ENCODE results near the gene PLEKHA7. TPM values are rescaled to one million over a fixed set of nuclear protein-coding genes. Genes with fewer than 3 reads are reported as not detected.

The PLEKHA7 gene
- total RNA-seq, 1 experiment from 2014 or later: 7.2 TPM

DNA sequence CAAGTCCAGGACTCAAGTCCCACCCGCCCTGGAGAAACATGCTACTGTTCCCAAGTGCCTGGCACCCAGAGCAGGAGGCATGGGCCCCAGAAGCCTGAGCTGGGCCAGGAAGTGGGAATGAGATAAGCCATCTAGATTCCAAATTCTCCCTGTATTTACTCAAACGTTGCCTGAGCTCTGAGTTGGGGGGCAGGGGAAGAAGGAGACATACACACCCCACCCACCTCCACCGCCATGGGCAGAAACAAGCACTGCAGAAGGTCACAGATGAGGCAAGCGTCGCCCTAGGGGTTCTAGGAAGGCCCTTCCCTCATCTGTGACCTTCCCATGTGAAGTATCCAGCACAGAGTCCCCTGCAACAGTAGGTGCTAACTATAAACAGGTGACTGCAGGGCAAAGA is 54.0 kb downstream of the PLEKHA7 start:
- Histone ChIP-seq H3K9me2 (ENCODE audit: insufficient read depth) (no peaks in the 10 kb centered on the region), H3K4me1 (ENCODE audit: control insufficient read depth in 1 of 2, insufficient read depth in 2 of 2, low read length in 2 of 2) (peaks cover 15 to 16% of the 10 kb centered on the region in 2 experiments), H3K27ac (ENCODE audit: low read depth, low read length) (no peak overlapping the region), H4K20me1 (ENCODE audit: insufficient read depth) (no peaks in the 10 kb centered on the region), H3K9ac (ENCODE audit: low read length) (no peak overlapping the region), H3K27me3 (ENCODE audit: insufficient read depth, low read length) (no peaks in the 10 kb centered on the region), H2AFZ (ENCODE audit: low read depth, low read length, poor library complexity, severe bottlenecking) (no peak overlapping the region), H3K4me3 (replicated peaks in 1 of 2; ENCODE audit: low read depth in 1 of 2, low read length in 2 of 2) (no peak overlapping the region), H3K9me3 (ENCODE audit: control insufficient read depth in 1 of 2, insufficient read depth in 1 of 2, low read depth in 1 of 2, low read length in 2 of 2) (no peaks in the 10 kb centered on the region), H3K79me2 (ENCODE audit: insufficient read depth, low read length) (no peaks in the 10 kb centered on the region), H3K36me3 (ENCODE audit: control insufficient read depth in 1 of 2, insufficient read depth in 2 of 2, low read length in 2 of 2) (no peaks in the 10 kb centered on the region), H3K4me2 (ENCODE audit: low read length) (no peak overlapping the region)
- ChIA-PET RAD21 (ENCODE audit: low non-redundant PET in 1 of 2, low total read pairs in 2 of 2, uncharacterized antibody in 2 of 2, unreplicated experiment in 2 of 2) (no interaction called here), CTCF (interaction anchor here (0.6 kb wide), 1 partner anchor 50 kb away, joined by 3 read pairs; no protein-coding TSS in a partner anchor), POLR2A (no interaction called here)
- no peak for DNase-seq (ENCODE audit: low read depth, low spot score)
- TF ChIP-seq ZFX (IDR thresholded peaks at IDR 0.05): no peak
- TF ChIP-seq EGR1 (IDR thresholded peaks at IDR 0.05; ENCODE audit: low read depth): no peak
- no peak for TF ChIP-seq EZH2 (IDR thresholded peaks at IDR 0.05)
- TF ChIP-seq, protein P1, sequence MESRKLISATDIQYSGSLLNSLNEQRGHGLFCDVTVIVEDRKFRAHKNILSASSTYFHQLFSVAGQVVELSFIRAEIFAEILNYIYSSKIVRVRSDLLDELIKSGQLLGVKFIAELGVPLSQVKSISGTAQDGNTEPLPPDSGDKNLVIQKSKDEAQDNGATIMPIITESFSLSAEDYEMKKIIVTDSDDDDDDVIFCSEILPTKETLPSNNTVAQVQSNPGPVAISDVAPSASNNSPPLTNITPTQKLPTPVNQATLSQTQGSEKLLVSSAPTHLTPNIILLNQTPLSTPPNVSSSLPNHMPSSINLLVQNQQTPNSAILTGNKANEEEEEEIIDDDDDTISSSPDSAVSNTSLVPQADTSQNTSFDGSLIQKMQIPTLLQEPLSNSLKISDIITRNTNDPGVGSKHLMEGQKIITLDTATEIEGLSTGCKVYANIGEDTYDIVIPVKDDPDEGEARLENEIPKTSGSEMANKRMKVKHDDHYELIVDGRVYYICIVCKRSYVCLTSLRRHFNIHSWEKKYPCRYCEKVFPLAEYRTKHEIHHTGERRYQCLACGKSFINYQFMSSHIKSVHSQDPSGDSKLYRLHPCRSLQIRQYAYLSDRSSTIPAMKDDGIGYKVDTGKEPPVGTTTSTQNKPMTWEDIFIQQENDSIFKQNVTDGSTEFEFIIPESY (IDR thresholded peaks at IDR 0.05; ENCODE audit: extremely low read depth, insufficient replicate concordance, low read length): no peak
- no peak for TF ChIP-seq RAD21 (IDR thresholded peaks at IDR 0.05; ENCODE audit: low read depth)
- TF ChIP-seq ZNF274 (IDR thresholded peaks at IDR 0.05; ENCODE audit: low read depth, low read length): no peak
- ATAC-seq: no peak
- intact Hi-C loops (cut with micrococcal nuclease): no loop called here
- BruUV-seq (replicated peaks): no TSS peak

DNA sequence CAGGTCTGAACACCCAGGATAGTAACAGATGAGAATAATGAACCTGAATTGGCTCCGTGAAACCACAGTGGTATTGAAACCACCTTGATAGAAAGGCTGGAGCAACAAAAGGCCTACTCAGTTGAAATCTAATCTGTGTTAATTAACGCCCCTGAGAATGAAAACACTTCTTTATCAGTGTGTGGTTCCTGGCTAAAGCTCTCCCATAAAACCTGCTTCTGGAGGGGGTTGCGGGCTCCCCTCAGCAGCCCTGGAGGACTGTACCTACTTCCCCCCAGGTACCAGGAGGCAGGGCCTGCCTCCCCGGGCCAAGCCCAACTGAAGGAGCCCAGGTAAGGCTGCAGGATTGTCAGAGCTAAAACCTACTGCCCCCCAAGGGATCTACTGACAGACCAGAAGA is 54.6 kb downstream of the PLEKHA7 start:
- H3K79me2 ChIP-seq (ENCODE audit: insufficient read depth, low read length): no peaks in the 10 kb centered on the region
- CTCF ChIA-PET: no interaction called here
- intact Hi-C loops (cut with micrococcal nuclease): no loop called here
- H3K27ac ChIP-seq (ENCODE audit: low read depth, low read length): no peak overlapping the region
- no peak overlapping the region for H3K9ac ChIP-seq (ENCODE audit: low read length)
- H3K4me1 ChIP-seq (ENCODE audit: control insufficient read depth in 1 of 2, insufficient read depth in 2 of 2, low read length in 2 of 2): peaks cover 15 to 16% of the 10 kb centered on the region in 2 experiments
- H3K4me2 ChIP-seq (ENCODE audit: low read length): no peak overlapping the region
- ATAC-seq: no peak
- no peaks in the 10 kb centered on the region for H3K9me3 ChIP-seq (ENCODE audit: control insufficient read depth in 1 of 2, insufficient read depth in 1 of 2, low read depth in 1 of 2, low read length in 2 of 2)
- DNase-seq (ENCODE audit: low read depth, low spot score): no peak
- H3K9me2 ChIP-seq (ENCODE audit: insufficient read depth): no peaks in the 10 kb centered on the region
- RAD21 ChIA-PET (ENCODE audit: low non-redundant PET in 1 of 2, low total read pairs in 2 of 2, uncharacterized antibody in 2 of 2, unreplicated experiment in 2 of 2): no interaction called here
- POLR2A ChIA-PET: no interaction called here
- no TSS peak for BruUV-seq (replicated peaks)
- no peak overlapping the region for H2AFZ ChIP-seq (ENCODE audit: low read depth, low read length, poor library complexity, severe bottlenecking)
- H3K27me3 ChIP-seq (ENCODE audit: insufficient read depth, low read length): no peaks in the 10 kb centered on the region
- no peak overlapping the region for H3K4me3 ChIP-seq (replicated peaks in 1 of 2; ENCODE audit: low read depth in 1 of 2, low read length in 2 of 2)
- no peaks in the 10 kb centered on the region for H3K36me3 ChIP-seq (ENCODE audit: control insufficient read depth in 1 of 2, insufficient read depth in 2 of 2, low read length in 2 of 2)
- no peaks in the 10 kb centered on the region for H4K20me1 ChIP-seq (ENCODE audit: insufficient read depth)
- TF ChIP-seq RAD21 (IDR thresholded peaks at IDR 0.05; ENCODE audit: low read depth): no peak
- TF ChIP-seq TCF7L2 (IDR thresholded peaks at IDR 0.05; ENCODE audit: borderline replicate concordance, extremely low read depth, insufficient read depth, insufficient read length): no peak
- TF ChIP-seq YY1 (IDR thresholded peaks at IDR 0.05; ENCODE audit: extremely low read depth, insufficient replicate concordance, low read depth, low read length): no peak
- no peak for TF ChIP-seq ZNF274 (IDR thresholded peaks at IDR 0.05; ENCODE audit: low read depth, low read length)
- TF ChIP-seq SIN3A (IDR thresholded peaks at IDR 0.05; ENCODE audit: low read depth): no peak
- no peak for TF ChIP-seq SRF (IDR thresholded peaks at IDR 0.05; ENCODE audit: low read depth)
- TF ChIP-seq, protein P1 (IDR thresholded peaks at IDR 0.05; ENCODE audit: extremely low read depth, insufficient replicate concordance, low read length): no peak
- no peak for TF ChIP-seq EGR1 (IDR thresholded peaks at IDR 0.05; ENCODE audit: low read depth)
- TF ChIP-seq, protein P2, sequence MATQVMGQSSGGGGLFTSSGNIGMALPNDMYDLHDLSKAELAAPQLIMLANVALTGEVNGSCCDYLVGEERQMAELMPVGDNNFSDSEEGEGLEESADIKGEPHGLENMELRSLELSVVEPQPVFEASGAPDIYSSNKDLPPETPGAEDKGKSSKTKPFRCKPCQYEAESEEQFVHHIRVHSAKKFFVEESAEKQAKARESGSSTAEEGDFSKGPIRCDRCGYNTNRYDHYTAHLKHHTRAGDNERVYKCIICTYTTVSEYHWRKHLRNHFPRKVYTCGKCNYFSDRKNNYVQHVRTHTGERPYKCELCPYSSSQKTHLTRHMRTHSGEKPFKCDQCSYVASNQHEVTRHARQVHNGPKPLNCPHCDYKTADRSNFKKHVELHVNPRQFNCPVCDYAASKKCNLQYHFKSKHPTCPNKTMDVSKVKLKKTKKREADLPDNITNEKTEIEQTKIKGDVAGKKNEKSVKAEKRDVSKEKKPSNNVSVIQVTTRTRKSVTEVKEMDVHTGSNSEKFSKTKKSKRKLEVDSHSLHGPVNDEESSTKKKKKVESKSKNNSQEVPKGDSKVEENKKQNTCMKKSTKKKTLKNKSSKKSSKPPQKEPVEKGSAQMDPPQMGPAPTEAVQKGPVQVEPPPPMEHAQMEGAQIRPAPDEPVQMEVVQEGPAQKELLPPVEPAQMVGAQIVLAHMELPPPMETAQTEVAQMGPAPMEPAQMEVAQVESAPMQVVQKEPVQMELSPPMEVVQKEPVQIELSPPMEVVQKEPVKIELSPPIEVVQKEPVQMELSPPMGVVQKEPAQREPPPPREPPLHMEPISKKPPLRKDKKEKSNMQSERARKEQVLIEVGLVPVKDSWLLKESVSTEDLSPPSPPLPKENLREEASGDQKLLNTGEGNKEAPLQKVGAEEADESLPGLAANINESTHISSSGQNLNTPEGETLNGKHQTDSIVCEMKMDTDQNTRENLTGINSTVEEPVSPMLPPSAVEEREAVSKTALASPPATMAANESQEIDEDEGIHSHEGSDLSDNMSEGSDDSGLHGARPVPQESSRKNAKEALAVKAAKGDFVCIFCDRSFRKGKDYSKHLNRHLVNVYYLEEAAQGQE (IDR thresholded peaks at IDR 0.05; ENCODE audit: low read depth): no peak
- TF ChIP-seq POLR2AphosphoS5 (IDR thresholded peaks at IDR 0.05; ENCODE audit: low read depth, low read length): no peak
